Measurements from ENCODE around the gene TMEM87B. TPM values are rescaled to one million over a fixed set of nuclear protein-coding genes. Genes with fewer than 3 reads are reported as not detected.

Gene TMEM87B
- total and polyA plus RNA-seq, 2 of the 8 experiments (the other 6 are each of a cell fraction or from before 2014, with no cell fraction given) = 7.2 to 9.0 TPM

GRCh38 chr2:112048887-112049286 is 6.2 kb upstream of the TMEM87B start:
- H3K9me3 ChIP-seq (ENCODE audit: insufficient read depth in 2 of 2, low read depth in 1 of 2, low read length in 1 of 2) = peaks cover 4 to 7% of the 10 kb centered on the region in 2 experiments; a peak in 3 of 4 replicates
- H3K56ac ChIP-seq (replicated peaks; ENCODE audit: insufficient read length, low read depth, low read length) = no peak overlapping the region
- DNase-seq (ENCODE audit: low read depth in 1 of 2, low spot score in 2 of 2) (no peak), FAIRE-seq (no peak)
- H3K23me2 ChIP-seq (ENCODE audit: low read depth, low read length) = no peaks in the 10 kb centered on the region
- H3K4me3 ChIP-seq (ENCODE audit: extremely low read depth in 1 of 4, insufficient read depth in 2 of 4, low read depth in 3 of 4, low read length in 4 of 4) = no peak overlapping the region
- H3K27me3 ChIP-seq (replicated peaks in 1 of 4; ENCODE audit: control insufficient read depth in 3 of 4, extremely low read depth in 1 of 4, insufficient read depth in 3 of 4, low read length in 3 of 4) = no peaks in the 10 kb centered on the region
- no peak overlapping the region for H4K8ac ChIP-seq (ENCODE audit: extremely low read depth, insufficient read depth, low read length)
- no peaks in the 10 kb centered on the region for H3K79me2 ChIP-seq (ENCODE audit: control insufficient read depth in 1 of 2, insufficient read depth in 2 of 2, low read length in 2 of 2)
- H2AK5ac ChIP-seq (ENCODE audit: low read depth, low read length) = no peak overlapping the region
- H2BK12ac ChIP-seq (ENCODE audit: low read depth, low read length) = no peak overlapping the region
- ChIA-PET POLR2A (ENCODE audit: partially characterized antibody) (interaction anchor here (0.9 kb wide), 2 partner anchors 110 to 150 kb away, joined by 3 read pairs; partner anchors contain the start of gene MERTK), CTCF (ENCODE audit: partially characterized antibody) (interaction anchor here (0.7 to 5.1 kb wide), 10 partner anchors 10 to 454 kb away, joined by 3 to 54 read pairs (median 6); no protein-coding TSS in a partner anchor)
- H3K4ac ChIP-seq (replicated peaks; ENCODE audit: insufficient read length, low read depth, low read length) = no peak overlapping the region
- no peak overlapping the region for H2BK15ac ChIP-seq (ENCODE audit: low read length)
- peaks cover 0 to 9% (median 4%) of the 10 kb centered on the region in 4 experiments; a peak in 4 of 7 replicates for H3K4me1 ChIP-seq (replicated peaks in 1 of 4; ENCODE audit: control insufficient read depth in 3 of 4, insufficient read depth in 4 of 4, low read length in 3 of 4)
- no peak overlapping the region for H2AFZ ChIP-seq (ENCODE audit: low read length)
- 53% methylated on average over 3 of the region's 3 CpGs; no CpG with 5 or more reads in 1 of the 2 experiments for WGBS, 2 experiments (ENCODE audit: extremely low coverage in 1 of 2, insufficient coverage in 1 of 2, insufficient read length in 1 of 2, insufficient replicate concordance in 2 of 2, low coverage in 1 of 2, low lambda C conversion rate in 2 of 2, missing lambda C conversion rate in 1 of 2)
- no peak overlapping the region for H2BK120ac ChIP-seq (replicated peaks; ENCODE audit: low read depth, low read length)
- H3K4me2 ChIP-seq (ENCODE audit: insufficient read depth in 1 of 2, low read depth in 2 of 2, low read length in 2 of 2) = no peak overlapping the region
- H2BK20ac ChIP-seq (ENCODE audit: low read length) = no peak overlapping the region
- no peak overlapping the region for H3K9ac ChIP-seq (replicated peaks in 1 of 4; ENCODE audit: extremely low read depth in 1 of 4, low read depth in 3 of 4, low read length in 3 of 4)
- no peak overlapping the region for H4K91ac ChIP-seq (replicated peaks; ENCODE audit: insufficient read length, low read length)
- TF ChIP-seq RAD21 (IDR thresholded peaks at IDR 0.05 in 1 of 2, conservative IDR thresholded peaks at IDR 0.05 in 1 of 2; ENCODE audit: low read depth in 2 of 2, low read length in 2 of 2) (peak; percentile 61 to 68), CTCF (IDR thresholded peaks at IDR 0.05; ENCODE audit: control extremely low read depth in 1 of 3, insufficient read depth in 1 of 3, low read depth in 1 of 3, low read length in 3 of 3) (peak in 2 of 3 experiments; percentile 38 to 56; a peak in 2 of 4 replicates), CHD2 (IDR thresholded peaks at IDR 0.05; ENCODE audit: low read length) (no peak)
- H4K5ac ChIP-seq (ENCODE audit: insufficient read length, low read depth, low read length) = no peak overlapping the region
- no peaks in the 10 kb centered on the region for H3K79me1 ChIP-seq (ENCODE audit: low read depth, low read length)
- no peak overlapping the region for H3K27ac ChIP-seq (ENCODE audit: low read depth, low read length)
- no peak overlapping the region for H2BK5ac ChIP-seq (ENCODE audit: low read depth, low read length)
- no peaks in the 10 kb centered on the region for H4K20me1 ChIP-seq (replicated peaks in 1 of 2; ENCODE audit: control insufficient read depth in 1 of 2, insufficient read depth in 2 of 2, low read length in 2 of 2)
- H3K23ac ChIP-seq (ENCODE audit: insufficient read length) = no peak overlapping the region
- no peaks in the 10 kb centered on the region for H3K36me3 ChIP-seq (ENCODE audit: control insufficient read depth in 2 of 4, insufficient read depth in 4 of 4, low read length in 3 of 4)
- H3K18ac ChIP-seq (ENCODE audit: extremely low read depth, low read length) = no peak overlapping the region
- H3K14ac ChIP-seq (ENCODE audit: insufficient read length) = no peak overlapping the region

All from H1 (cell line).